PC-9 (cell line): ENCODE data around the gene SOX1.

Experiments used
- EZH2 ChIP-seq: fragments of 200-600 bp; sonication (generic); IDR thresholded peaks from 2 replicates; pipeline ENCODE4 v1.8.0; 2017; ENCODE audit warnings: antibody characterized with exemption, low read depth
- TF ChIP-seq, protein P1 (sequence below): fragments of 200-600 bp; sonication (generic); conservative IDR thresholded peaks from 2 replicates; pipeline ENCODE4 v1.6.1; 2017; ENCODE audit warnings: mixed run types, antibody characterized with exemption, mild to moderate bottlenecking, moderate library complexity

DNA sequence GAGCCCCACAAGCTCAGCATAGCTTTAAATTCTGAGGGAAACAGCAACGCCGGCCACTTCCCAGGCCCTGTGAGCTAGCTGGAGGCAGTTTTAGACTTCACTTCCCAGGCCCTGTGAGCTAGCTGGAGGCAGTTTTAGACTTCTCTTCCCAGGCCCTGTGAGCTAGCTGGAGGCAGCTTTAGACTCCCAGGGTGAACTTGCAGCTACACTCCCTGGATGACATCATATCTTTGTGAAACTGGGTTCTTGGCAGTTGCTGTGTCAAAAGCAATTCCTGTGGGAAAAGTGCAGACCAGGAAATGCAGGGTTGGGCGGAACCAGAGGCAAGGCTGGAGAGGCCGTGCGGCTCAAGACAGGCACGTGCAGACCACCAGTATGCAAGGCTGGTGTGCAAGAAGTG lies 12.7 kb downstream of the SOX1 start:
- TF ChIP-seq, protein P1, sequence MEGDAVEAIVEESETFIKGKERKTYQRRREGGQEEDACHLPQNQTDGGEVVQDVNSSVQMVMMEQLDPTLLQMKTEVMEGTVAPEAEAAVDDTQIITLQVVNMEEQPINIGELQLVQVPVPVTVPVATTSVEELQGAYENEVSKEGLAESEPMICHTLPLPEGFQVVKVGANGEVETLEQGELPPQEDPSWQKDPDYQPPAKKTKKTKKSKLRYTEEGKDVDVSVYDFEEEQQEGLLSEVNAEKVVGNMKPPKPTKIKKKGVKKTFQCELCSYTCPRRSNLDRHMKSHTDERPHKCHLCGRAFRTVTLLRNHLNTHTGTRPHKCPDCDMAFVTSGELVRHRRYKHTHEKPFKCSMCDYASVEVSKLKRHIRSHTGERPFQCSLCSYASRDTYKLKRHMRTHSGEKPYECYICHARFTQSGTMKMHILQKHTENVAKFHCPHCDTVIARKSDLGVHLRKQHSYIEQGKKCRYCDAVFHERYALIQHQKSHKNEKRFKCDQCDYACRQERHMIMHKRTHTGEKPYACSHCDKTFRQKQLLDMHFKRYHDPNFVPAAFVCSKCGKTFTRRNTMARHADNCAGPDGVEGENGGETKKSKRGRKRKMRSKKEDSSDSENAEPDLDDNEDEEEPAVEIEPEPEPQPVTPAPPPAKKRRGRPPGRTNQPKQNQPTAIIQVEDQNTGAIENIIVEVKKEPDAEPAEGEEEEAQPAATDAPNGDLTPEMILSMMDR = no peak
- TF ChIP-seq EZH2 = no peak
